K562 (cell line): ENCODE results near the gene USP49. TPM values are rescaled to one million over a fixed set of nuclear protein-coding genes. Genes with fewer than 3 reads are reported as not detected.

ENCODE experiments used
- CBFB ChIP-seq: sonication (generic); formaldehyde crosslinking; IDR thresholded peaks from 2 replicates; pipeline ENCODE4 v1.4.0; 2020; ENCODE audit warnings: mild to moderate bottlenecking, missing genetic modification reagents
- FOSL1 ChIP-seq: fragments of 200-800 bp; sonication (Bioruptor generic); conservative IDR thresholded peaks from 2 replicates; pipeline ENCODE4 v1.6.1; 2016; ENCODE audit warnings: missing genetic modification characterization, missing compliant biosample characterization
- FOXA1 ChIP-seq: fragments of 450-650 bp; IDR thresholded peaks from 2 replicates; pipeline ENCODE4 v1.6.1; 2016; ENCODE audit warnings: mild to moderate bottlenecking, borderline replicate concordance
- KDM1A ChIP-seq, 2 experiments: fragments of 450-650 bp; IDR thresholded peaks; 2 replicates each; pipeline ENCODE4 v1.6.1; 2016; ENCODE audit warnings: mild to moderate bottlenecking in 2 of 2
- MIER1 ChIP-seq: fragments of 450-650 bp; IDR thresholded peaks from 2 replicates; pipeline ENCODE4 v1.6.1; 2016; ENCODE audit warnings: antibody characterized with exemption, mild to moderate bottlenecking, low read depth
- MITF ChIP-seq: IDR thresholded peaks from 2 replicates; pipeline ENCODE4 v1.6.1; 2014; ENCODE audit warnings: antibody characterized with exemption
- MYC ChIP-seq, 2 experiments: fragments of 250-450 bp in 1 of 2; sonication (Bioruptor Pico) in 1 of 2; IDR thresholded peaks; 2 replicates each; pipeline versions ENCODE4 v1.5.1 to v1.6.1; 2012 to 2021; ENCODE audit warnings: low read depth in 2 of 2, borderline replicate concordance in 1 of 2, improper control_type of control experiment in 1 of 2, low read length in 1 of 2, mild to moderate bottlenecking in 1 of 2, moderate library complexity in 1 of 2
- NCOA1 ChIP-seq: fragments of 450-650 bp; IDR thresholded peaks from 2 replicates; pipeline ENCODE4 v1.6.1; 2016; ENCODE audit warnings: low read depth
- SAP30 ChIP-seq: fragments of 200-600 bp; sonication (generic); IDR thresholded peaks from 2 replicates; pipeline ENCODE4 v1.6.1; 2012; ENCODE audit warnings: borderline replicate concordance, low read depth, mild to moderate bottlenecking, moderate library complexity, low read length, control low read depth, inconsistent platforms; ENCODE audit not compliant: insufficient read depth, poor library complexity, severe bottlenecking
- TAF15 ChIP-seq: fragments of 200-400 bp; formaldehyde crosslinking; IDR thresholded peaks from 2 replicates; pipeline ENCODE4 v1.6.1; 2017; ENCODE audit warnings: mild to moderate bottlenecking, low read depth, low read length, moderate library complexity
- TBL1XR1 ChIP-seq, 2 experiments: IDR thresholded peaks; 2 replicates each; pipeline ENCODE4 v1.6.1; 2012; ENCODE audit warnings: improper control_type of control experiment in 2 of 2, low read length in 2 of 2, mild to moderate bottlenecking in 1 of 2
- ZBTB49 ChIP-seq: sonication (generic); formaldehyde crosslinking; IDR thresholded peaks from 2 replicates; pipeline ENCODE4 v1.8.0; 2022; ENCODE audit warnings: missing genetic modification reagents, mild to moderate bottlenecking, borderline replicate concordance
- ZBTB8A ChIP-seq: fragments of 450-650 bp; IDR thresholded peaks from 2 replicates; pipeline ENCODE4 v1.6.1; 2018; ENCODE audit warnings: mild to moderate bottlenecking, moderate library complexity; ENCODE audit not compliant: partially characterized antibody
- ZNF124 ChIP-seq: sonication (generic); formaldehyde crosslinking; IDR thresholded peaks from 2 replicates; pipeline ENCODE4 v1.8.1; 2022; ENCODE audit warnings: missing genetic modification reagents
- ZNF140 ChIP-seq: fragments of 250-450 bp; sonication (Bioruptor Pico); IDR thresholded peaks from 2 replicates; pipeline ENCODE4 v1.8.0; 2021; ENCODE audit warnings: moderate library complexity, mild to moderate bottlenecking, inconsistent platforms
- ZNF57 ChIP-seq: fragments of 450-650 bp; formaldehyde crosslinking; IDR thresholded peaks from 2 replicates; pipeline ENCODE4 v1.4.0; 2020; ENCODE audit warnings: mild to moderate bottlenecking, moderate library complexity
- polyA plus RNA-seq, 8 experiments: library from polyadenylated mRNA; depleted of rRNA in 4 of 8; stranded (reverse) in 5 of 8; unstranded in 3 of 8; fragments of >200 nt; fragmentation: Nextera tagmentation in 2 of 8; fragmentation: Illumina TruSeq in 1 of 8; extraction: Ambion mirVana in 2 of 8; extraction: Trizol in 1 of 8; gene quantifications; 2 replicates each; pipeline versions ENCODE4 v1.2.1 to v1.2.3, GENCODE V29; 2011 to 2014; ENCODE audit warnings: inconsistent platforms in 1 of 8, missing spikeins in 1 of 8
- total RNA-seq, 7 experiments: library from RNA; depleted of rRNA in 6 of 7; stranded (reverse); fragments of >200 nt in 6 of 7; fragmentation: Illumina TruSeq in 2 of 7; extraction: Trizol in 2 of 7; gene quantifications; 2 replicates each; pipeline versions ENCODE4 v1.2.1 to v1.2.3, GENCODE V29; 2011 to 2021; ENCODE audit warnings: low replicate concordance in 1 of 7
- TF ChIP-seq, protein P1 (sequence below): sonication (generic); formaldehyde crosslinking; IDR thresholded peaks from 2 replicates; pipeline ENCODE4 v1.8.0; 2022; ENCODE audit warnings: mild to moderate bottlenecking, low read depth, missing genetic modification reagents
- TF ChIP-seq, protein P2 (sequence below): IDR thresholded peaks from 2 replicates; pipeline ENCODE4 v1.6.1; 2016; ENCODE audit warnings: missing genetic modification characterization, missing compliant biosample characterization

Gene USP49
- total and polyA plus RNA-seq, 9 of the 15 experiments (the other 6 are each of a cell fraction or from before 2014, with no cell fraction given) = 1.0 to 9.9 (median 6.5) TPM

- TF ChIP-seq ZBTB8A (no peak), FOSL1 (tag) (no peak), TBL1XR1 (IDR thresholded peaks at IDR 0.05; ENCODE audit: low read length in 2 of 2) (no peak), CBFB (CRISPR knock-in tag) (no peak), MITF (no peak), ZNF57 (CRISPR knock-in tag) (no peak), KDM1A (IDR thresholded peaks at IDR 0.05) (peak; percentile 85 to 86), MYC (IDR thresholded peaks at IDR 0.05; ENCODE audit: low read depth, low read length) (no peak), MYC (CRISPR knock-in tag; IDR thresholded peaks at IDR 0.05; ENCODE audit: borderline replicate concordance, low read depth) (no peak), TAF15 (no peak), FOXA1 (no peak), MIER1 (no peak), ZNF124 (CRISPR knock-in tag) (no peak), ZBTB49 (CRISPR knock-in tag) (no peak), ZNF140 (CRISPR knock-in tag) (no peak), NCOA1 (no peak), SAP30 (no peak)
- TF ChIP-seq, protein P1, sequence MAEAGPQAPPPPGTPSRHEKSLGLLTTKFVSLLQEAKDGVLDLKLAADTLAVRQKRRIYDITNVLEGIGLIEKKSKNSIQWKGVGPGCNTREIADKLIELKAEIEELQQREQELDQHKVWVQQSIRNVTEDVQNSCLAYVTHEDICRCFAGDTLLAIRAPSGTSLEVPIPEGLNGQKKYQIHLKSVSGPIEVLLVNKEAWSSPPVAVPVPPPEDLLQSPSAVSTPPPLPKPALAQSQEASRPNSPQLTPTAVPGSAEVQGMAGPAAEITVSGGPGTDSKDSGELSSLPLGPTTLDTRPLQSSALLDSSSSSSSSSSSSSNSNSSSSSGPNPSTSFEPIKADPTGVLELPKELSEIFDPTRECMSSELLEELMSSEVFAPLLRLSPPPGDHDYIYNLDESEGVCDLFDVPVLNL = no peak
- TF ChIP-seq, protein P2, sequence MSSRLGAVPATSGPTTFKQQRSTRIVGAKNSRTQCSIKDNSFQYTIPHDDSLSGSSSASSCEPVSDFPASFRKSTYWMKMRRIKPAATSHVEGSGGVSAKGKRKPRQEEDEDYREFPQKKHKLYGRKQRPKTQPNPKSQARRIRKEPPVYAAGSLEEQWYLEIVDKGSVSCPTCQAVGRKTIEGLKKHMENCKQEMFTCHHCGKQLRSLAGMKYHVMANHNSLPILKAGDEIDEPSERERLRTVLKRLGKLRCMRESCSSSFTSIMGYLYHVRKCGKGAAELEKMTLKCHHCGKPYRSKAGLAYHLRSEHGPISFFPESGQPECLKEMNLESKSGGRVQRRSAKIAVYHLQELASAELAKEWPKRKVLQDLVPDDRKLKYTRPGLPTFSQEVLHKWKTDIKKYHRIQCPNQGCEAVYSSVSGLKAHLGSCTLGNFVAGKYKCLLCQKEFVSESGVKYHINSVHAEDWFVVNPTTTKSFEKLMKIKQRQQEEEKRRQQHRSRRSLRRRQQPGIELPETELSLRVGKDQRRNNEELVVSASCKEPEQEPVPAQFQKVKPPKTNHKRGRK = no peak
Observed at GRCh38 chr6:41892921-41893564, 2.1 kb downstream of the USP49 start (continued).
